H9 (cell line): ENCODE results near the gene HM13. TPM values are rescaled to one million over a fixed set of nuclear protein-coding genes. Genes with fewer than 3 reads are reported as not detected.

Experiments
- DNase-seq: peaks from one replicate; pipeline ENCODE4 v3.0.0-alpha.2; 2017
- H2AFZ ChIP-seq: one replicate; pipeline ENCODE4 v1.6.1; 2013; ENCODE audit warnings: mild to moderate bottlenecking, low read length, control low read depth, moderate library complexity
- H2AK5ac ChIP-seq: 2 replicates; pipeline ENCODE4 v1.6.1; 2013; ENCODE audit warnings: low read length, control low read depth, mixed read lengths; ENCODE audit not compliant: insufficient read length
- H2BK120ac ChIP-seq: one replicate; pipeline ENCODE4 v1.6.1; 2013; ENCODE audit warnings: low read depth, mild to moderate bottlenecking, low read length, control low read depth, inconsistent platforms; ENCODE audit not compliant: poor library complexity, severe bottlenecking
- H2BK12ac ChIP-seq: 2 replicates; pipeline ENCODE4 v1.6.1; 2013; ENCODE audit warnings: low read length, control low read depth, mixed read lengths, low read depth; ENCODE audit not compliant: insufficient read length
- H2BK15ac ChIP-seq: 2 replicates; pipeline ENCODE4 v1.6.1; 2013; ENCODE audit warnings: low read depth, low read length, control low read depth
- H2BK20ac ChIP-seq: one replicate; pipeline ENCODE4 v1.6.1; 2013; ENCODE audit warnings: low read depth, mild to moderate bottlenecking, low read length, control low read depth, inconsistent platforms; ENCODE audit not compliant: poor library complexity, severe bottlenecking
- H2BK5ac ChIP-seq: 2 replicates; pipeline ENCODE4 v1.6.1; 2013; ENCODE audit warnings: low read length, control low read depth, mixed read lengths; ENCODE audit not compliant: insufficient read length
- H3K14ac ChIP-seq: 2 replicates; pipeline ENCODE4 v1.6.1; 2013; ENCODE audit warnings: low read length, control low read depth; ENCODE audit not compliant: insufficient read depth
- H3K18ac ChIP-seq: 2 replicates; pipeline ENCODE4 v1.6.1; 2013; ENCODE audit warnings: low read depth, mild to moderate bottlenecking, mixed read lengths, low read length, control low read depth; ENCODE audit not compliant: insufficient read length
- H3K23ac ChIP-seq: 2 replicates; pipeline ENCODE4 v1.6.1; 2013; ENCODE audit warnings: low read length, control low read depth, mixed read lengths, low read depth; ENCODE audit not compliant: insufficient read length
- H3K23me2 ChIP-seq: 2 replicates; pipeline ENCODE4 v1.6.1; 2013; ENCODE audit warnings: low read depth, mild to moderate bottlenecking, mixed read lengths, low read length, control low read depth; ENCODE audit not compliant: insufficient read length, poor library complexity, severe bottlenecking
- H3K27ac ChIP-seq: 2 replicates; pipeline ENCODE4 v1.5.1; 2013; ENCODE audit warnings: low read length, control low read depth, mixed read lengths, low read depth; ENCODE audit not compliant: insufficient read length
- H3K27me3 ChIP-seq: 2 replicates; pipeline ENCODE4 v1.6.1; 2013; ENCODE audit warnings: low read length, control low read depth, inconsistent platforms; ENCODE audit not compliant: insufficient read depth
- H3K4ac ChIP-seq: 2 replicates; pipeline ENCODE4 v1.6.1; 2013; ENCODE audit warnings: low read depth, mild to moderate bottlenecking, control low read depth, inconsistent platforms, low read length, moderate library complexity
- H3K4me1 ChIP-seq: 2 replicates; pipeline ENCODE4 v1.6.1; 2013; ENCODE audit warnings: low read length, control low read depth, inconsistent platforms; ENCODE audit not compliant: insufficient read depth
- H3K4me2 ChIP-seq: 2 replicates; pipeline ENCODE4 v1.6.1; 2013; ENCODE audit warnings: low read length, control low read depth, mixed read lengths; ENCODE audit not compliant: insufficient read length, insufficient read depth
- H3K56ac ChIP-seq: 2 replicates; pipeline ENCODE4 v1.6.1; 2013; ENCODE audit warnings: low read depth, mild to moderate bottlenecking, mixed read lengths, low read length, control low read depth; ENCODE audit not compliant: insufficient read length
- H3K79me1 ChIP-seq: 2 replicates; pipeline ENCODE4 v1.6.1; 2013; ENCODE audit warnings: low read depth, mild to moderate bottlenecking, moderate library complexity, low read length, control low read depth, inconsistent platforms; ENCODE audit not compliant: insufficient read depth, poor library complexity, severe bottlenecking
- H3K79me2 ChIP-seq: 2 replicates; pipeline ENCODE4 v1.6.1; 2013; ENCODE audit warnings: low read length, control low read depth, inconsistent platforms; ENCODE audit not compliant: insufficient read depth
- H3K9ac ChIP-seq: 2 replicates; pipeline ENCODE4 v1.6.1; 2013; ENCODE audit warnings: low read length, control low read depth, mixed read lengths; ENCODE audit not compliant: insufficient read length; ENCODE audit errors: extremely low read depth
- H3K9me3 ChIP-seq: one replicate; pipeline ENCODE4 v1.6.1; 2013; ENCODE audit warnings: low read depth, low read length, inconsistent platforms; ENCODE audit not compliant: control insufficient read depth
- H3T11ph ChIP-seq: one replicate; pipeline ENCODE4 v1.6.1; 2013; ENCODE audit warnings: mild to moderate bottlenecking, low read length, control low read depth, inconsistent platforms
- H4K20me1 ChIP-seq: one replicate; pipeline ENCODE4 v1.6.1; 2013; ENCODE audit not compliant: control insufficient read depth, insufficient read length, insufficient read depth
- H4K5ac ChIP-seq: 2 replicates; pipeline ENCODE4 v1.6.1; 2013; ENCODE audit warnings: low read depth, mild to moderate bottlenecking, mixed read lengths, low read length, control low read depth; ENCODE audit not compliant: insufficient read length
- H4K8ac ChIP-seq: replicated peaks from 2 replicates; pipeline ENCODE4 v1.6.1; 2013; ENCODE audit warnings: low read length, control low read depth, mixed read lengths, low read depth; ENCODE audit not compliant: insufficient read length
- H4K91ac ChIP-seq: 2 replicates; pipeline ENCODE4 v1.6.1; 2013; ENCODE audit warnings: low read depth, mild to moderate bottlenecking, moderate library complexity, mixed read lengths, low read length, control low read depth; ENCODE audit not compliant: insufficient read length
- H3K27ac Mint-ChIP-seq, 3 experiments: 2 replicates in 2 of 3; 3 replicates in 1 of 3; pipeline ENCODE4 v1.8.0; 2020 to 2021; ENCODE audit warnings: mixed read lengths in 3 of 3, mild to moderate bottlenecking in 1 of 3, moderate library complexity in 1 of 3
- H3K27me3 Mint-ChIP-seq: 2 replicates; pipeline ENCODE4 v1.8.0; 2021; ENCODE audit warnings: low read depth, mild to moderate bottlenecking, moderate library complexity, mixed read lengths
- H3K36me3 Mint-ChIP-seq, 3 experiments: 2 replicates in 2 of 3; 3 replicates in 1 of 3; pipeline ENCODE4 v1.8.0; 2020 to 2021; ENCODE audit warnings: low read depth in 3 of 3, mixed read lengths in 3 of 3; ENCODE audit not compliant: insufficient read depth in 1 of 3
- H3K4me1 Mint-ChIP-seq, 2 experiments: 2 replicates each; pipeline ENCODE4 v1.8.0; 2020; ENCODE audit warnings: mixed read lengths in 2 of 2
- H3K4me3 Mint-ChIP-seq, 2 experiments: 2 replicates in 1 of 2; 3 replicates in 1 of 2; pipeline ENCODE4 v1.8.0; 2020 to 2021; ENCODE audit warnings: mild to moderate bottlenecking in 2 of 2, mixed read lengths in 2 of 2, moderate library complexity in 1 of 2
- H3K9me3 Mint-ChIP-seq, 2 experiments: 2 replicates in 1 of 2; 3 replicates in 1 of 2; pipeline ENCODE4 v1.8.0; 2020; ENCODE audit warnings: mild to moderate bottlenecking in 2 of 2, mixed read lengths in 2 of 2, moderate library complexity in 1 of 2
- WGBS: extraction: QIAGEN DNeasy Blood & Tissue Kit; methylation state at CpG from one replicate; pipeline ENCODE4 v1.1.7; 2013; ENCODE audit warnings: missing lambda C conversion rate, low lambda C conversion rate, mixed read lengths; ENCODE audit not compliant: insufficient read length; ENCODE audit errors: extremely low coverage; 5-methylcytosine and 5-hydroxymethylcytosine counted together
- total RNA-seq: library from RNA; stranded (reverse); gene quantifications from 2 replicates; pipeline ENCODE4 v1.2.1, GENCODE V29; 2021
- TF ChIP-seq, protein P1 (sequence below): fragments of 200-600 bp; sonication (generic); conservative IDR thresholded peaks from 3 replicates; pipeline ENCODE4 v1.8.0; 2021; ENCODE audit warnings: antibody characterized with exemption, mild to moderate bottlenecking

Gene HM13
- total RNA-seq, 1 experiment from 2014 or later: 169 TPM

DNA sequence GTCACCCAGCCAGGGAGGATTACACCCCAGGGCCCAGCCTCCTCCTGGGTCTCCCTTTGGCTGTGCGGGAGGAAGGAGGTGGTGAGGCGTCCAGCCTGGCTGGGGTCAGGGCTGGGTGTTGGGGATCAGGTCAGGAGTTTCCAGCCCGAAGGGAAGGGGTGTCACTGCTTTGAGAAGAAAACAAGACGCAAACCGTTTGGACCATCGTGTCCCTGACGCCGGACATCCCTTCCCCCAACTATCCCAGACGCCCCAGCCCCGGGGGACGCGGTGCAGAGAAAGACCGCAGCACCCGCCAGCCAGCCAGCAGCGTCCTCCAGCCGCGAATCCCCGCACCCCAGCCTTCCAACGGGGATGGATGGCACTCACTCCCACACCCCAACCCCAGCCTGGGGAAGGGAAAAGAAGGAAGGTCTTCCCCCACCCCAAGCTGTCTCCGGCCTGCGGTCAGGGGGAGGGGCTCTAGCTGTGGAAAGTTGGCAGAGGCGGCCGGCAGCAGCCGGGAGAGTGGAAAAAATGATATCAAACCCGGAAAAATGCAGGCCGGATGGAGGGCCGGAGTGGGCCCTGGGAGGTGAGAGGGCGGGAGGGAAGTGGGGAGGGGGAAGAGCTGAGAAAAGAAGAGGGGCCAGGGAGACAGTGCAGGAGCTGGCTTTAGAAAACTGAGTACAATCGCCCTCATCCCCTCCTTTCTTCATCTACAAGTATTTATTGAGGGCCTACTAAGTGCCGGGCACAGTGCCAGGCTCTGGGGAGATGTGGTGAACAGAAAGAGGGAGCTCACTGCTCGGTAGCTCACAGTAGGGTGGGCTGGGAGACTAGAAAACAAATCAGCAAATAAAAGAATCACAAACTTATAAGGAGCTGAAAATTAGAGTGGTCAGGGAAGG is 28.5 kb upstream of the HM13 start:
- Mint-ChIP-seq H3K4me3 (0 out of 5 replicates have a peak overlapping the region, but pooled peaks of 1 of the 2 experiments have one; percentile 41), H3K27ac (no peak overlapping the region), H3K36me3 (peaks cover 8 to 44% (median 23%) of the 10 kb centered on the region in 3 experiments), H3K27me3 (peaks cover 16% of the 10 kb centered on the region), H3K9me3 (peaks cover 77 to 95% of the 10 kb centered on the region in 2 experiments), H3K4me1 (no peaks in the 10 kb centered on the region)
- Histone ChIP-seq H3K27ac (no peak overlapping the region), H3K56ac (no peak overlapping the region), H2BK20ac (no peak overlapping the region), H3T11ph (no peak overlapping the region), H3K9me3 (peaks cover 72% of the 10 kb centered on the region), H2BK5ac (no peak overlapping the region), H3K4ac (no peak overlapping the region), H3K14ac (no peak overlapping the region), H4K20me1 (no peaks in the 10 kb centered on the region), H3K18ac (no peak overlapping the region), H4K8ac (no peak overlapping the region), H3K79me2 (no peaks in the 10 kb centered on the region), H2BK120ac (no peak overlapping the region), H3K27me3 (0 out of 2 replicates have a peak, but pooled peaks cover 2% of the 10 kb centered on the region), H3K79me1 (no peaks in the 10 kb centered on the region), H2BK12ac (no peak overlapping the region), H3K23me2 (no peaks in the 10 kb centered on the region), H3K4me1 (no peaks in the 10 kb centered on the region), H2AFZ (no peak overlapping the region), H4K5ac (no peak overlapping the region), H4K91ac (no peak overlapping the region), H2AK5ac (no peak overlapping the region), H3K9ac (no peak overlapping the region), H2BK15ac (no peak overlapping the region), H3K23ac (no peak overlapping the region), H3K4me2 (peak overlapping the region; percentile 10)
- no CpG with 5 or more reads among the region's 31 CpGs for WGBS
- TF ChIP-seq, protein P1, sequence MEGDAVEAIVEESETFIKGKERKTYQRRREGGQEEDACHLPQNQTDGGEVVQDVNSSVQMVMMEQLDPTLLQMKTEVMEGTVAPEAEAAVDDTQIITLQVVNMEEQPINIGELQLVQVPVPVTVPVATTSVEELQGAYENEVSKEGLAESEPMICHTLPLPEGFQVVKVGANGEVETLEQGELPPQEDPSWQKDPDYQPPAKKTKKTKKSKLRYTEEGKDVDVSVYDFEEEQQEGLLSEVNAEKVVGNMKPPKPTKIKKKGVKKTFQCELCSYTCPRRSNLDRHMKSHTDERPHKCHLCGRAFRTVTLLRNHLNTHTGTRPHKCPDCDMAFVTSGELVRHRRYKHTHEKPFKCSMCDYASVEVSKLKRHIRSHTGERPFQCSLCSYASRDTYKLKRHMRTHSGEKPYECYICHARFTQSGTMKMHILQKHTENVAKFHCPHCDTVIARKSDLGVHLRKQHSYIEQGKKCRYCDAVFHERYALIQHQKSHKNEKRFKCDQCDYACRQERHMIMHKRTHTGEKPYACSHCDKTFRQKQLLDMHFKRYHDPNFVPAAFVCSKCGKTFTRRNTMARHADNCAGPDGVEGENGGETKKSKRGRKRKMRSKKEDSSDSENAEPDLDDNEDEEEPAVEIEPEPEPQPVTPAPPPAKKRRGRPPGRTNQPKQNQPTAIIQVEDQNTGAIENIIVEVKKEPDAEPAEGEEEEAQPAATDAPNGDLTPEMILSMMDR: no peak
- DNase-seq: no peak
